Measurements from ENCODE around the gene TECPR1. TPM values are rescaled to one million over a fixed set of nuclear protein-coding genes. Genes with fewer than 3 reads are reported as not detected.

The TECPR1 gene
- total RNA-seq (2012; rRNA removed) (6.9 and 14.7 TPM in 2 replicates), polyA plus RNA-seq (2012; rRNA removed) (10.6 and 11.5 TPM in 2 replicates), Bru-seq, nascent RNA (percentile 64 among the genes with signal in this experiment), BruChase-seq, experiment 1, labeled RNA remaining after a 6-hour chase (percentile 73 among the genes with signal in this experiment), BruChase-seq, experiment 2, labeled RNA remaining after a 2-hour chase (percentile 65 among the genes with signal in this experiment)
- 6.5 and 9.9 TPM in 2 replicates for polyA plus RNA-seq (2012; cell fraction: cytosol; rRNA removed)
- 18.6 and 48.0 TPM in 2 replicates for polyA plus RNA-seq (2012; cell fraction: nucleus; rRNA removed; ENCODE audit: low replicate concordance)
- long read RNA-seq, full-length matches to known transcripts, result 8 of 46 reads
- long read RNA-seq, partial matches to known transcripts, result 22 of 46 reads
- long read RNA-seq, other reads (novel, unspliced or antisense), result 16 of 46 reads

DNA sequence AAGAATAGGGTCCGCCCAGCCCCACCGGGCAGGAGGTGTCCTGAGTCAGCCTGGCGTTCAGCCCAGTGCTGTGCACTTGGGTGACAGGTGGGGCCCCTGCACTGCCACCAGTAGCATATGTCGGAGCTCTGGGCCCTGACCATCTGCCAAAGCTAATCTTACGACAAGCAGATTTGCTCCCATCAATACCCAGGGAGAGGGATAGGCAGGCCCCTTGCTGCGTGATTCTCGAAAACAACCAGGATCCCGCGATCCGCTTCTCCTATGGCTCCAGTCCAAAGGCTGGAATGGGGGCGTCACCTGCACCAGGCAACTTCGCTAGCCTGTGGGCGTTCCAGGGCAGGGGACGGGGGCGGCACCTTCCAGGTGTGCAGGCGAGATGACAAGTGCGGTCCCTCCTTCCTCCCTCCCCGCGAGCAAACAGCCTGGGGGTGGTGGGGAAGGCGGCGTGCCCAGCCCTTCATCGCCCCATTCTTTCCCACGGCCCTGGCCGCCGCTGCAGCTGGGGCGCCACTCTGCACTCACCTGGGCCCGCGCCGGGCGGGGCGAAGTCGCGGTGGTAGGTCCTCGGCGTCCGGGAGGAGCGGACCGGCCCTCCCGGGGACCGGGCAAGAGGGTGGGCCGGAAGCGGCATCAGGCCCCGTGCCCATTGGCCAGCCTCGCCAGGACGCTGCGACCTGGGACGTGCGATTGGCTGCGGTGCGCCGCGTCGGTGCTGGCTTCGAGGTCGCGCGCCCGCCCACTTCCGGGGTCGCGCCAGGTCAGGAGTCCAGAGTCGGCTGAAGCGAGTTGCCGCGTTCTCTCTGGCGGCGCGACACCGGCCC lies at the start of gene TECPR1:
Gene TECPR1 (minus strand): TSS at position 632 of the 824 bp plus-strand sequence. CDS start 6,086 bp downstream, outside the sequence.
- H3K4me1 ChIP-seq (ENCODE audit: control insufficient read depth, insufficient read depth, low read length), result peaks cover 8% of the 10 kb centered on the region
- no peaks in the 10 kb centered on the region for H3K9me3 ChIP-seq (ENCODE audit: control insufficient read depth, insufficient read depth, low read length)
- peak within 1 kb of the TSS; percentile 54; the same call in 1 of the 2 replicates for H4K91ac ChIP-seq (ENCODE audit: insufficient read depth, low read depth, low read length)
- H2AK9ac ChIP-seq (replicated peaks; ENCODE audit: low read depth, low read length, poor library complexity), result peak within 1 kb of the TSS; percentile 96
- peak within 1 kb of the TSS; percentile 63 for H2AK5ac ChIP-seq (ENCODE audit: low read depth, low read length)
- peak within 1 kb of the TSS; percentile 99 for H2AFZ ChIP-seq (replicated peaks; ENCODE audit: low read length, poor library complexity)
- peak within 1 kb of the TSS; percentile 73 for H3K4ac ChIP-seq (ENCODE audit: low read depth, low read length)
- peaks cover 32 to 47% of the 10 kb centered on the region in 2 experiments for H3K79me1 ChIP-seq (ENCODE audit: low read depth in 1 of 2, low read length in 2 of 2)
- WGBS, 2 experiments (ENCODE audit: extremely low coverage in 2 of 2, insufficient read length in 1 of 2), result 0% methylated on average over 29 of the region's 69 CpGs; no CpG with 5 or more reads in 1 of the 2 experiments
- DNase-seq (peak; percentile 86), ATAC-seq (ENCODE audit: low read depth) (peak; percentile 100)
- H4K20me1 ChIP-seq (ENCODE audit: insufficient read depth, low read length), result no peaks in the 10 kb centered on the region; the same call in 1 of the 2 replicates
- peak within 1 kb of the TSS; percentile 42 for H2BK5ac ChIP-seq (ENCODE audit: low read depth, low read length, poor library complexity, severe bottlenecking)
- no peak within 1 kb of the TSS for H3K18ac ChIP-seq (ENCODE audit: low read depth, low read length)
- peak within 1 kb of the TSS; percentile 72 for H3K9ac ChIP-seq (ENCODE audit: low read depth, low read length)
- H2BK15ac ChIP-seq (ENCODE audit: low read depth, low read length), result no peak within 1 kb of the TSS
- peak within 1 kb of the TSS; percentile 94 for H3K4me3 ChIP-seq (ENCODE audit: insufficient read depth, low read depth, low read length)
- ChIA-PET CTCF (interaction anchor here (0.5 kb wide), 1 partner anchor 147 kb away, joined by 7 read pairs; no protein-coding TSS in a partner anchor), POLR2A (ENCODE audit: unreplicated experiment) (no interaction called here)
- dilution Hi-C loops (cut with HindIII; ENCODE audit: low sequenced_read_pairs, unreplicated experiment) (no loop called here), intact Hi-C loops (cut with micrococcal nuclease) (loop anchor here (1.0 kb wide), 2 partner anchors 40 to 146 kb away; partner anchors contain the start of gene LMTK2), in situ Hi-C loops (cut with MboI; ENCODE audit: low sequenced_read_pairs) (no loop called here)
- no peaks in the 10 kb centered on the region for H3K27me3 ChIP-seq (ENCODE audit: control insufficient read depth, insufficient read depth, low read length)
- H3K56ac ChIP-seq (ENCODE audit: extremely low read depth, insufficient read depth, low read length), result no peak within 1 kb of the TSS; the same call in 1 of the 2 replicates
- H3K4me2 ChIP-seq (ENCODE audit: low read depth, low read length), result peak within 1 kb of the TSS; percentile 91
- peaks cover 2% of the 10 kb centered on the region; the same call in 1 of the 2 replicates for H3K36me3 ChIP-seq (ENCODE audit: control insufficient read depth, insufficient read depth, low read length)
- H3K27ac ChIP-seq (ENCODE audit: insufficient read depth, low read length), result peak within 1 kb of the TSS; percentile 62
- H3K14ac ChIP-seq (replicated peaks; ENCODE audit: low read depth, low read length), result peak within 1 kb of the TSS; percentile 87
- TF ChIP-seq, protein P1, sequence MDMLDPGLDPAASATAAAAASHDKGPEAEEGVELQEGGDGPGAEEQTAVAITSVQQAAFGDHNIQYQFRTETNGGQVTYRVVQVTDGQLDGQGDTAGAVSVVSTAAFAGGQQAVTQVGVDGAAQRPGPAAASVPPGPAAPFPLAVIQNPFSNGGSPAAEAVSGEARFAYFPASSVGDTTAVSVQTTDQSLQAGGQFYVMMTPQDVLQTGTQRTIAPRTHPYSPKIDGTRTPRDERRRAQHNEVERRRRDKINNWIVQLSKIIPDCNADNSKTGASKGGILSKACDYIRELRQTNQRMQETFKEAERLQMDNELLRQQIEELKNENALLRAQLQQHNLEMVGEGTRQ (IDR thresholded peaks at IDR 0.05; ENCODE audit: low read depth, low read length), result peak; percentile 27; the same call in 1 of the 2 replicates
- TF ChIP-seq RFX5 (IDR thresholded peaks at IDR 0.05; ENCODE audit: low read depth, low read length) (no peak), MAFK (IDR thresholded peaks at IDR 0.05; ENCODE audit: low read depth, low read length) (no peak), POLR2A (IDR thresholded peaks at IDR 0.05; ENCODE audit: low read depth, low read length) (no peak), MAZ (IDR thresholded peaks at IDR 0.05; ENCODE audit: borderline replicate concordance, low read depth, low read length) (peak; percentile 62; the same call in 1 of the 2 replicates), ELK1 (IDR thresholded peaks at IDR 0.05; ENCODE audit: borderline replicate concordance, low read depth, low read length) (no peak), FOS (IDR thresholded peaks at IDR 0.05; ENCODE audit: low read depth, low read length) (peak; percentile 31; the same call in 1 of the 2 replicates), MXI1 (IDR thresholded peaks at IDR 0.05; ENCODE audit: borderline replicate concordance, low read depth, low read length) (no peak; the same call in 1 of the 2 replicates)
- H3K9me1 ChIP-seq (ENCODE audit: insufficient read depth, low read length), result no peaks in the 10 kb centered on the region; the same call in 1 of the 2 replicates
- peak within 1 kb of the TSS; percentile 12; the same call in 1 of the 2 replicates for H2BK120ac ChIP-seq (ENCODE audit: low read depth, low read length)
- H4K8ac ChIP-seq (ENCODE audit: low read depth in 2 of 2, low read length in 2 of 2), result peak within 1 kb of the TSS; percentile 69 to 87
- H3K23ac ChIP-seq (ENCODE audit: low read depth, low read length), result no peak within 1 kb of the TSS; the same call in 1 of the 2 replicates
- H4K5ac ChIP-seq (ENCODE audit: low read depth, low read length), result peak within 1 kb of the TSS; percentile 72
- no TSS peak for BruUV-seq (replicated peaks)
- H2BK20ac ChIP-seq (ENCODE audit: low read depth, low read length), result no peak within 1 kb of the TSS

All from IMR-90 (cell line).